ENCODE data around the gene MRM3. TPM values are rescaled to one million over a fixed set of nuclear protein-coding genes. Genes with fewer than 3 reads are reported as not detected.
"Not testable (repeated sequence)": the region's sequence is repeated elsewhere in the genome, so short reads cannot be mapped to it uniquely, and the experiment has no call there.

Gene MRM3
- total RNA-seq, 1 donor from 2014 or later, result 12.3 TPM

DNA sequence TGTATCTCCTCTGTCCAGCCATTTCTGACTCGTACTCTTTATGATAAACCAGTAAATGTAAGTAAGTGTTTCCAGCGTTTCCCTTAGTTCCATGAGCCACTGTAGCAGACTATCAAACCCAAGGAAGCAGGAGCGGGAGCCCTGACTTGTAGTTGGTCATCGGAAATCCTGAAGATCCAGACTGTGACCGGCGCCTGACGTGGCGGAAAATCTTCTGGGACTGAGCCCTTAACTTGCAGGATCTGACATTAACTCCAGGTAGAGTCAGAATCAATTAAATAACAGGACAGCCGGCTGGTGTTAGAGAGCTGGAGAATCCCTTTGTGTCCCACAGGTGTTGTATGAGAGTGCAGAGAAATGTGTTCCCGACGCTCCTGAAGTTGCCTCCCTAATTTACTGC lies 4.1 kb upstream of the MRM3 start:
- H3K9me3 ChIP-seq, result no peaks in the 10 kb centered on the region
- H3K36me3 ChIP-seq, result peaks cover 58% of the 10 kb centered on the region
- no peak for DNase-seq
- intact Hi-C loops (cut with DNase I), result no loop called here
- H3K27me3 ChIP-seq (ENCODE audit: low read depth), result no peaks in the 10 kb centered on the region
- peaks cover 17% of the 10 kb centered on the region for H3K4me1 ChIP-seq
- no peak overlapping the region for H3K27ac ChIP-seq
- no peak for ATAC-seq
- TF ChIP-seq, protein P1, sequence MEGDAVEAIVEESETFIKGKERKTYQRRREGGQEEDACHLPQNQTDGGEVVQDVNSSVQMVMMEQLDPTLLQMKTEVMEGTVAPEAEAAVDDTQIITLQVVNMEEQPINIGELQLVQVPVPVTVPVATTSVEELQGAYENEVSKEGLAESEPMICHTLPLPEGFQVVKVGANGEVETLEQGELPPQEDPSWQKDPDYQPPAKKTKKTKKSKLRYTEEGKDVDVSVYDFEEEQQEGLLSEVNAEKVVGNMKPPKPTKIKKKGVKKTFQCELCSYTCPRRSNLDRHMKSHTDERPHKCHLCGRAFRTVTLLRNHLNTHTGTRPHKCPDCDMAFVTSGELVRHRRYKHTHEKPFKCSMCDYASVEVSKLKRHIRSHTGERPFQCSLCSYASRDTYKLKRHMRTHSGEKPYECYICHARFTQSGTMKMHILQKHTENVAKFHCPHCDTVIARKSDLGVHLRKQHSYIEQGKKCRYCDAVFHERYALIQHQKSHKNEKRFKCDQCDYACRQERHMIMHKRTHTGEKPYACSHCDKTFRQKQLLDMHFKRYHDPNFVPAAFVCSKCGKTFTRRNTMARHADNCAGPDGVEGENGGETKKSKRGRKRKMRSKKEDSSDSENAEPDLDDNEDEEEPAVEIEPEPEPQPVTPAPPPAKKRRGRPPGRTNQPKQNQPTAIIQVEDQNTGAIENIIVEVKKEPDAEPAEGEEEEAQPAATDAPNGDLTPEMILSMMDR (IDR thresholded peaks at IDR 0.05), result no peak
- H3K4me3 ChIP-seq, result no peak overlapping the region

DNA sequence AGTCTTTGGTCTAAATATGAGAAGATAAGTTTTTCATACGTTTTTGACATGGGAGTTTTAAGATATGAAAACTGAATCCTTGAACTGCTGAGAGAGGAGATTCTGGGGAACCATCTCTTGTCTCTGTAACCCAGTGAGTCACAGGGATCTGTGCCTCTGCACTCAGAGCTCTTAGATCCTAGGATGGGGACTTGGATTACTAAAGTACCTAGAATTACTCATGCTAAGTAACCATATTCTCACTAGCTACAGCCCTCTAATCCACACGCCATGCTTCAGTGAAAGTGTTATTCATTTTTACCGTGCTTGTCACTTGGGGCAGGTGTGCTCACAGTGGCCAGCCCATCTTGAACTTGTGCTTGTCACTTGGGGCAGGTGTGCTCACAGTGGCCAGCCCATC lies 2.0 kb downstream of the MRM3 start:
- no peaks in the 10 kb centered on the region for H3K27me3 ChIP-seq (ENCODE audit: low read depth)
- peaks cover 29% of the 10 kb centered on the region for H3K4me1 ChIP-seq
- TF ChIP-seq, protein P1 (IDR thresholded peaks at IDR 0.05), result no peak
- no peak overlapping the region for H3K4me3 ChIP-seq
- ATAC-seq (no peak), DNase-seq (no peak)
- H3K27ac ChIP-seq, result no peak overlapping the region
- peaks cover 30% of the 10 kb centered on the region for H3K36me3 ChIP-seq
- no peaks in the 10 kb centered on the region for H3K9me3 ChIP-seq
- intact Hi-C loops (cut with DNase I), result no loop called here

DNA sequence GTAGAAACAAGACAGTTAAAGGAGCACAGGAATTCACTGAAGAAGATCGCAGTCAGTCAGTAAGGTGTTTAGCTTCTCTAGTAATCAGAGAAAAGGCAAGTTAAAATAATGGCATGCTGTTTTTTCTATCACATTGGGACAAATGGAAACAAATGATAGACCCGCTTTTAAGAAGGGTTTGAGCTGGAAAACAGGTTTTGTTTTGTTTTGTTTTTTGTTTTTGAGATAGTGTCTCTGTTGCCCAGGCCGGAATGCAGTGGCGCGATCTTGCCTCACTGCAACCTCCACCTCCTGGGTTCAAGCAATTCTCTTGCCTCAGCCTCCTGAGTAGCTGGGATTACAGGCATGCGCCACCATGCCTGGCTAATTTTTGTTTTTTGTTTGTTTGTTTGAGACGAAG lies 3.7 kb downstream of the MRM3 start:
- DNase-seq; H3K4me3 ChIP-seq; H3K9me3 ChIP-seq; intact Hi-C loops (cut with DNase I); H3K27me3 ChIP-seq (ENCODE audit: low read depth); H3K27ac ChIP-seq; ATAC-seq: not testable (repeated sequence)
- H3K36me3 ChIP-seq, result peaks cover 42% of the 10 kb centered on the region
- peaks cover 26% of the 10 kb centered on the region for H3K4me1 ChIP-seq

- H3K9me3 ChIP-seq, result no peaks in the 10 kb centered on the region
- H3K4me3 ChIP-seq, result no peak overlapping the region
- H3K27ac ChIP-seq, result no peak overlapping the region
- peak; percentile 28 for DNase-seq
- H3K36me3 ChIP-seq, result peaks cover 57% of the 10 kb centered on the region
- no peaks in the 10 kb centered on the region for H3K27me3 ChIP-seq (ENCODE audit: low read depth)
- TF ChIP-seq, protein P1 (IDR thresholded peaks at IDR 0.05), result no peak
- intact Hi-C loops (cut with DNase I), result no loop called here
- H3K4me1 ChIP-seq, result peaks cover 16% of the 10 kb centered on the region
- no peak for ATAC-seq
Measured at GRCh38 chr17:787641-788221, 5.6 kb downstream of the MRM3 start.

DNA sequence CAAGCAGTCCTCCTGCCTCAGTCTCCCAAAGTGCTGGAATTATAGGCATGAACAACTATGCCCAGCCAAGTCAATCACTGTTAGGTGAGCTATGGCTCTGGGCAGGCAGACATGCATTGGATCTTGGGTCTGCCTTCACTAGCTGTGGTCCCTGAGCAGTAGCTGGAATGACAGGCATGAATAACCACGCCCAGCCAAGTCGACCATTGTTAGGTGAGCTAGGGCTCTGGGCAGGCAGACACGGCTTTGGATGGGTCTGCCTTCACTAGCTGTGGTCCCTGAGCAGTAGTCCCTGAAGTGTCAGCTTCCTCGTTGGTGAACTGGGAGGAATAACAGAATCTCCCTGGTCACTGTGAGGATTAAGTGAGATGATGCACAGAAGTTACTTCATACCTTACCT lies 6.4 kb downstream of the MRM3 start:
- H3K27ac ChIP-seq, result no peak overlapping the region
- DNase-seq, result no peak
- no peaks in the 10 kb centered on the region for H3K27me3 ChIP-seq (ENCODE audit: low read depth)
- H3K36me3 ChIP-seq, result peaks cover 58% of the 10 kb centered on the region
- no peak for ATAC-seq
- TF ChIP-seq, protein P1 (IDR thresholded peaks at IDR 0.05), result no peak
- no peaks in the 10 kb centered on the region for H3K9me3 ChIP-seq
- intact Hi-C loops (cut with DNase I), result no loop called here
- no peak overlapping the region for H3K4me3 ChIP-seq
- H3K4me1 ChIP-seq, result peaks cover 8% of the 10 kb centered on the region

- DNase-seq, result no peak
Measured at GRCh38 chr17:789160-789840, 7.1 kb downstream of the MRM3 start.

GRCh38 chr17:789931-790873 lies 8.0 kb downstream of the MRM3 start:
- H3K27me3 ChIP-seq (ENCODE audit: low read depth); H3K4me1 ChIP-seq; H3K9me3 ChIP-seq; H3K27ac ChIP-seq; intact Hi-C loops (cut with DNase I); H3K4me3 ChIP-seq; ATAC-seq: not testable (repeated sequence)
- peaks cover 56% of the 10 kb centered on the region for H3K36me3 ChIP-seq
- peak; percentile 41 for DNase-seq

More at GRCh38 chr17:789160-789840, 7.1 kb downstream of the MRM3 start:
- Histone ChIP-seq H3K27ac (no peak overlapping the region), H3K4me1 (peaks cover under 1% of the 10 kb centered on the region), H3K36me3 (peaks cover 58% of the 10 kb centered on the region), H3K4me3 (no peak overlapping the region), H3K27me3 (ENCODE audit: low read depth) (no peaks in the 10 kb centered on the region), H3K9me3 (no peaks in the 10 kb centered on the region)
- TF ChIP-seq, protein P1 (IDR thresholded peaks at IDR 0.05), result no peak
- intact Hi-C loops (cut with DNase I), result no loop called here
- no peak for ATAC-seq

GRCh38 chr17:790874-791247 lies 8.7 kb downstream of the MRM3 start:
- H3K27ac ChIP-seq; H3K27me3 ChIP-seq (ENCODE audit: low read depth); ATAC-seq; intact Hi-C loops (cut with DNase I); H3K4me3 ChIP-seq; H3K9me3 ChIP-seq: not testable (repeated sequence)
- Histone ChIP-seq H3K36me3 (peaks cover 49% of the 10 kb centered on the region), H3K4me1 (peaks cover 14% of the 10 kb centered on the region)
- DNase-seq, result peak; percentile 29
